VCaP (cell line): ENCODE measurements around the gene ARNT2.

ENCODE experiments used
- H3K27ac ChIP-seq: fragments of 450-650 bp; 2 replicates; pipeline ENCODE4 v1.5.1; 2017
- TF ChIP-seq, protein P1 (sequence below): fragments of 450-650 bp; conservative IDR thresholded peaks from 2 replicates; pipeline ENCODE4 v1.5.1; 2017; ENCODE audit warnings: mild to moderate bottlenecking, moderate library complexity

The ARNT2 gene

DNA sequence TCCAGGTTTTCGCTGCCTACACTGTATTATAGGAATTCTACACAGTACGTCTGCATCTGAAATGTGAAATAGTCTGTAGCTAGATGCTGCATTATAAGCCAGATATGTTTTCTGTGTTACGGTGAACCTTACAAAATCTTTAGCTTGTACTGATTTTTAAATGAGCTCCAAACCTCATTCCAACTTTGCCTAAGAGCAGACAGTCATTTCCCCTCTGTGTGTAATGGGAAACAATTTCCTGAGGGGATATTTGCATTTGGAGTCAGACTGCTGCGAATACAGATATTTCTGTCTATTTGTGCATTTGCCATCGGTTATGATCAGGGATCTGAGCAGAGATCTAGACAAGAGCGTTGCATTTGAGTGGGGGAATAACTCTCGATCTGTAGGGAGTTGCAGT is 37.5 kb downstream of the ARNT2 start:
- TF ChIP-seq, protein P1, sequence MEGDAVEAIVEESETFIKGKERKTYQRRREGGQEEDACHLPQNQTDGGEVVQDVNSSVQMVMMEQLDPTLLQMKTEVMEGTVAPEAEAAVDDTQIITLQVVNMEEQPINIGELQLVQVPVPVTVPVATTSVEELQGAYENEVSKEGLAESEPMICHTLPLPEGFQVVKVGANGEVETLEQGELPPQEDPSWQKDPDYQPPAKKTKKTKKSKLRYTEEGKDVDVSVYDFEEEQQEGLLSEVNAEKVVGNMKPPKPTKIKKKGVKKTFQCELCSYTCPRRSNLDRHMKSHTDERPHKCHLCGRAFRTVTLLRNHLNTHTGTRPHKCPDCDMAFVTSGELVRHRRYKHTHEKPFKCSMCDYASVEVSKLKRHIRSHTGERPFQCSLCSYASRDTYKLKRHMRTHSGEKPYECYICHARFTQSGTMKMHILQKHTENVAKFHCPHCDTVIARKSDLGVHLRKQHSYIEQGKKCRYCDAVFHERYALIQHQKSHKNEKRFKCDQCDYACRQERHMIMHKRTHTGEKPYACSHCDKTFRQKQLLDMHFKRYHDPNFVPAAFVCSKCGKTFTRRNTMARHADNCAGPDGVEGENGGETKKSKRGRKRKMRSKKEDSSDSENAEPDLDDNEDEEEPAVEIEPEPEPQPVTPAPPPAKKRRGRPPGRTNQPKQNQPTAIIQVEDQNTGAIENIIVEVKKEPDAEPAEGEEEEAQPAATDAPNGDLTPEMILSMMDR = no peak
- H3K27ac ChIP-seq = no peak overlapping the region

DNA sequence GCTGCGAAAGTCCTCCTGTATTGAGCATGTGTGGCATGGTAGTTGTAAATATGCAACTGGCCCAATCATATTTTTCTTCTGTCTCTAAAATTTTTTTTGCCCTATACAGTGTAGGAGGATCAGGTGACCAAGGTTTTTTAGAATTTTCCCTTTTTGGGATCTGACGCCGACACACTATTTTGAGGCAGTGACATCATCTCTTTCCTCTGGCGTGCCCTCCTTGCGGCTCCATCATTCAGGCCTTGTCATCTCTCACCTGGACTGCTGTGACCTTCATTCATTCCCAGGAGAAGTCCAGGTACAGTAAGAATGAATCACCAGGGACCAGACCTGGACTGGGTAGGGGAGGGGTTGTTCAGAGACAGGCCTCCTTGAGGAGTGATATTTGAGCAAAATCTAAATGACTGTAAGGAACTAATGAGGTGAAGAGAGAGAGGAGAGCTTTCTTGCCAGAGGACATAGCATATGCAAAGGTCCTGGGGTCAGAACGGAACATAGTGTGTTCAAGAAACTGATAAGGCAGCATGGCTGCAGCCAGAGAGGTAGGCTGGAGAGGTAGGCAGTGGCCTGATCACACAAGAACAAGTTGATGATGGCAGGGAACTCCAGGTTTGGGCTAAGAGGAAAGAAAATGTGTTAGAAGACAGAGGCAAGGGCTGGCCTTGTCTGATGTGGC is 38.7 kb downstream of the ARNT2 start:
- no peak overlapping the region for H3K27ac ChIP-seq
- TF ChIP-seq, protein P1 = no peak

DNA sequence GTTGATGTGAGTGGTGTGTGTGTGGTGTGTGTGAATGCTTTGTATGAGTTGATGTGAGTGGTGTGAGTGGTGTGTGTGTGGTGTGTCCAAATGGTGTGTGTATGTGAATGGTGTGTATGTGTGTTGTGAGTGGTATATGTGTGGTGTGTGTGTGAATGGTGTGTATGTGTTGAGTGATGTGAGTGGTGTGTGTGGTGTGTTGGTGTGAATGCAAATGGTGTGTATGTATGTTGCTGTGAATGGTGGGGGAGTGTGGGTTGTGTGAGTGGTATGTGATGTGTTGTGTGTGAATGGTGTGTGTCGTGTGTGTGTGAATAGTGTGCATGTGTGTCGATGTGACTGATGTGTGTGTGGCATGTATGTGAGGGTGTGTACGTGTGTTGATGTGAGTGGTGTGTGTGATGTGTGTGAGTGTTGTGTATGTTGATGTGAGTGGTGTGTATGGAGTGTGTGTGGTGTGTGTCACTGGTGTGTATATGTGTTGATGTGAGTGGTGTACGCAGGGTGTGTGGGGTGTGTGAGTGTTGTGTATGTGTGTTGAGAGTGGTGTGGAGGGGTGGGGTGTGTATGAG is 40.6 kb downstream of the ARNT2 start:
- TF ChIP-seq, protein P1 = no peak
- H3K27ac ChIP-seq = no peak overlapping the region

DNA sequence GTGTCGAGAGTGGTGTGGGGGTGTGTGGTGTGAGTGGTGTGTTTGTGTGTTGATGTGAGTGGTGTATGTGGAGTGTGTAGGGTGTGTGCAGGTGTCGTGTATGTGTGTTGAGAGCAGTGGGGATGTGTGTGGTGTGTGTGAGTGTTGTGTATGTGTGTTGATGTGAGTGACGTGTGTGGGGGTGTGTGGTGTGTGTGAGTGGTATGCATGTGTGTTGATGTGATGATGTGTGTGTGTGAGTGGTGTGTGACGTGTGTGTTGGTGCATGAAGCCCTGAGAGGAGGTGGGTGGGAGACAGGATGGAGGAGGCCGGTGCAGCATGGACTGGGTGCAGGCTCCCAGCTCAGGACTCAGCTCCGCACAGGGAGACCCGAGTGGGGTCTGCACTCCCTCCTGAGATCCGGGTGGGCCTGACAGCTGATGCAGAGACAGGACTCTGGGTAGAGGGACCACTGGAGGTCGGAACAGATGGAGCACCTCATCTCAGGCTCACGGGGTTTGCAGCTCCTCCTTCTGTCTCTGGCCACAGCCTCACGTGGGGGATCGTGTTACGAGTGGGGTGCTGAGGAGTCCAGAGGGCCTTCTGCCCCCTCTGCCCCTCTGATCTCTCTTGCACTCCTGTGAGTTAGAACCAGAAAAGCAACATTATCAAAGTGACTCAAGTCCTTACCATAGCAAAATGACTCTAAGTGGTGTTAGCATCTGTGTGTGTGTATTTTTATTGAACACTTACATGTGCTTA is 41.3 kb downstream of the ARNT2 start:
- TF ChIP-seq, protein P1 = no peak
- no peak overlapping the region for H3K27ac ChIP-seq

DNA sequence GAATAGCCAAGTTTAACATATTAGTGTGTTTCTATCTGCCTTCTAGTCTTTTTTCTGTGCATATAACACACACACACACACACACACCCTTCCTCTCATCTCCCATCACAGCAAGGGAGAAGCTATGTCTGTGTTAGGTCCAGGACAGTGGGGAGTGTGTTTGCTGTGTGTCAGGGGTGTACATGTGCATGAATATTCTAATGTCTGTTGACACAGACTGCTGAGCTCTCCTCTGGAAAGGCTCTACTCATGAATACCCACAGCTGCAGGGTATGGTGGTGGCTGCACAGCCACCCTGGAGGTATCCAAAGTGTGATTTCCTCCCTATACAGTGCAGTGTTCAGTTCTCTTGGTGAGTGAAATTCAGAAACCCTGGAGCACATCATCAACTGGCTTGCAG is 42.9 kb downstream of the ARNT2 start:
- TF ChIP-seq, protein P1 = no peak
- H3K27ac ChIP-seq = no peak overlapping the region

DNA sequence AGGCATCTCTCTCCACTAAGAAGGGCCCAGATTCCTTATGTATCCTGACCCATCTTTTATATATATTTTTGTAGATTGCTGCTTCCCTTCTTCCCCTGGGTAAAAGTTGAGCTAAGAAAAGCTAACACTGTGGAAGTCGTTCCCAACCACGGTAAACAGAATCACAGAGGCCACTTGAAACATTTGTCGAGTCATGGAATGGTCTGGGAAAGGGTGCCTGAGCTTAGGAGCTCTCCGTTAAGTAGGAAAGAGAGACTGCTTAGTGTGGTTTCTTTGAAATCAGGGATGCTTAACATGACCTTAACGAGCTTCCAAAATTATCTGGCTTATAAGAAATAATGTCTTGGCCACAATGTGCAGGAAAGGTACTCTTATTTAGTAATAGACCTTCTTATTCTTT is 45.6 kb downstream of the ARNT2 start:
- TF ChIP-seq, protein P1 = no peak
- no peak overlapping the region for H3K27ac ChIP-seq

DNA sequence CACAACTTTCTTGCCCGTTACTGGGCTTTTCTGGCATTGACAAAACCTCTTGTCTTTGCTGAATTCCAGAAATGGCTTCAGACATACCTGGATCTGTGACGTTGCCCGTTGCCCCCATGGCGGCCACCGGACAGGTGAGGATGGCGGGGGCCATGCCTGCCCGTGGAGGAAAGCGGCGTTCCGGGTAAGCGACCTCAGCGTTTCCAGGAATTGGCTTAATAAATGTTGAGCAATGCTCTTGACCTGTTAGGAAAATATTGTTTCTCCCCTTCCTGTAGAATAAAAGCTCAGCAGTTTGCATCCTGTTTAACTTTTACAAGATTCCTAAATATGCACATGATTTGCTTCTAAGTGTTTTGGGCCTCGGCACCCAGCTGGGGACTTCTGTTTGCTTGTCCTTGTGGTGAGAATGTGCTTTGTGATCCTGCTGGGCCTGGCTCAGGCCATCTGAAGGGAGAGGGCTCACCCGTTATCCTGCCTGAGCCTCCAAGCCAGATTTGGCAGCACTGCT is 46.7 kb downstream of the ARNT2 start:
- no peak overlapping the region for H3K27ac ChIP-seq
- TF ChIP-seq, protein P1 = no peak
